Measurements from ENCODE around the gene MYO5B.

- TF ChIP-seq CTCF (IDR thresholded peaks at IDR 0.05; ENCODE audit: borderline replicate concordance, extremely low read depth, low read length, poor library complexity, severe bottlenecking) (no peak), EZH2 (IDR thresholded peaks at IDR 0.05; ENCODE audit: borderline replicate concordance, low read depth, low read length, severe bottlenecking) (no peak)
Observed at GRCh38 chr18:49959176-49959575, 235.8 kb downstream of the MYO5B start.

All from DND-41 (cell line).